IMR-90 (cell line): ENCODE measurements around the gene SMARCAD1. TPM values are rescaled to one million over a fixed set of nuclear protein-coding genes. Genes with fewer than 3 reads are reported as not detected.

ENCODE experiments used
- ATAC-seq: fragments of 200-7000 bp; cut with Tn5 transposase; 2 replicates; pipeline ENCODE4 v1.9.1; 2020; ENCODE audit warnings: low read depth, mild to moderate bottlenecking, moderate library complexity
- BruUV-seq: library from RNA; stranded (reverse); fragments of 400-500 nt; replicated peaks from 2 replicates; lab custom pipeline; 2021; lab: Mats Ljungman, UMichigan
- CTCF ChIA-PET: fragments of 300-600 bp; formaldehyde crosslinking; extraction: SDS; loops from one replicate; lab custom pipeline; 2021; ENCODE audit warnings: antibody characterized with exemption; lab: Yijun Ruan, JAX
- POLR2A ChIA-PET: fragments of 300-600 bp; sonication (Branson Sonifier 250); formaldehyde crosslinking; loops from one replicate; lab custom pipeline; 2022; ENCODE audit warnings: antibody characterized with exemption; ENCODE audit not compliant: unreplicated experiment; lab: Charles Lee
- DNase-seq: peaks from one replicate; pipeline ENCODE4 v3.0.0; 2013
- H2AFZ ChIP-seq: replicated peaks from 2 replicates; pipeline ENCODE3; 2013; ENCODE audit warnings: low read length, mild to moderate bottlenecking; ENCODE audit not compliant: poor library complexity
- H2AK5ac ChIP-seq: 2 replicates; pipeline ENCODE4 v1.6.1; 2013; ENCODE audit warnings: low read depth, low read length, inconsistent platforms
- H2AK9ac ChIP-seq: replicated peaks from 2 replicates; pipeline ENCODE3; 2013; ENCODE audit warnings: mild to moderate bottlenecking, low read depth, low read length, moderate library complexity; ENCODE audit not compliant: poor library complexity
- H2BK120ac ChIP-seq: 2 replicates; pipeline ENCODE4 v1.6.1; 2013; ENCODE audit warnings: low read depth, low read length, inconsistent platforms
- H2BK15ac ChIP-seq: 3 replicates; pipeline ENCODE4 v1.6.1; 2013; ENCODE audit warnings: low read depth, low read length, inconsistent platforms
- H2BK20ac ChIP-seq: 2 replicates; pipeline ENCODE4 v1.6.1; 2013; ENCODE audit warnings: low read depth, mild to moderate bottlenecking, inconsistent platforms, low read length, moderate library complexity
- H2BK5ac ChIP-seq: 2 replicates; pipeline ENCODE4 v1.6.1; 2013; ENCODE audit warnings: mild to moderate bottlenecking, low read depth, low read length, inconsistent platforms; ENCODE audit not compliant: poor library complexity, severe bottlenecking
- H3K14ac ChIP-seq: replicated peaks from 2 replicates; pipeline ENCODE4 v1.6.1; 2013; ENCODE audit warnings: low read depth, low read length, inconsistent platforms
- H3K18ac ChIP-seq: 2 replicates; pipeline ENCODE4 v1.6.1; 2013; ENCODE audit warnings: low read depth, low read length, control low read depth
- H3K23ac ChIP-seq: 2 replicates; pipeline ENCODE4 v1.6.1; 2013; ENCODE audit warnings: low read depth, low read length, inconsistent platforms
- H3K27ac ChIP-seq: 2 replicates; pipeline ENCODE4 v1.5.1; 2013; ENCODE audit warnings: mild to moderate bottlenecking, control low read depth, low read length; ENCODE audit not compliant: insufficient read depth
- H3K27me3 ChIP-seq: 2 replicates; pipeline ENCODE4 v1.6.1; 2013; ENCODE audit warnings: low read length; ENCODE audit not compliant: control insufficient read depth, insufficient read depth
- H3K36me3 ChIP-seq: 2 replicates; pipeline ENCODE4 v1.6.1; 2013; ENCODE audit warnings: low read length, mixed read lengths; ENCODE audit not compliant: control insufficient read depth, insufficient read depth
- H3K4ac ChIP-seq: 2 replicates; pipeline ENCODE4 v1.6.1; 2013; ENCODE audit warnings: low read depth, low read length, inconsistent platforms
- H3K4me1 ChIP-seq: 2 replicates; pipeline ENCODE4 v1.6.1; 2013; ENCODE audit warnings: low read length, mixed read lengths; ENCODE audit not compliant: control insufficient read depth, insufficient read depth
- H3K4me2 ChIP-seq: 2 replicates; pipeline ENCODE4 v1.6.1; 2013; ENCODE audit warnings: low read depth, mild to moderate bottlenecking, control low read depth, low read length, moderate library complexity
- H3K4me3 ChIP-seq: 2 replicates; pipeline ENCODE4 v1.5.1; 2013; ENCODE audit warnings: low read depth, mild to moderate bottlenecking, control low read depth, low read length, moderate library complexity; ENCODE audit not compliant: insufficient read depth
- H3K56ac ChIP-seq: 2 replicates; pipeline ENCODE4 v1.6.1; 2013; ENCODE audit warnings: low read length, inconsistent platforms; ENCODE audit not compliant: insufficient read depth; ENCODE audit errors: extremely low read depth
- H3K79me1 ChIP-seq, 2 experiments: 2 replicates each; pipeline ENCODE4 v1.6.1; 2013; ENCODE audit warnings: low read length in 2 of 2, inconsistent platforms in 1 of 2, low read depth in 1 of 2
- H3K9ac ChIP-seq: 2 replicates; pipeline ENCODE4 v1.6.1; 2013; ENCODE audit warnings: low read depth, low read length, control low read depth
- H3K9me1 ChIP-seq: 2 replicates; pipeline ENCODE4 v1.6.1; 2013; ENCODE audit warnings: low read length, inconsistent platforms; ENCODE audit not compliant: insufficient read depth
- H3K9me3 ChIP-seq: 2 replicates; pipeline ENCODE4 v1.6.1; 2013; ENCODE audit warnings: low read length; ENCODE audit not compliant: control insufficient read depth, insufficient read depth
- H4K20me1 ChIP-seq: 2 replicates; pipeline ENCODE4 v1.6.1; 2013; ENCODE audit warnings: low read length, inconsistent platforms; ENCODE audit not compliant: insufficient read depth
- H4K5ac ChIP-seq: 2 replicates; pipeline ENCODE4 v1.6.1; 2013; ENCODE audit warnings: mild to moderate bottlenecking, low read depth, low read length, control low read depth
- H4K8ac ChIP-seq, 2 experiments: 2 replicates each; pipeline ENCODE4 v1.6.1; 2013; ENCODE audit warnings: low read depth in 2 of 2, low read length in 2 of 2, control low read depth in 1 of 2, inconsistent platforms in 1 of 2
- H4K91ac ChIP-seq: 2 replicates; pipeline ENCODE4 v1.6.1; 2013; ENCODE audit warnings: low read depth, low read length, inconsistent platforms; ENCODE audit not compliant: insufficient read depth
- BHLHE40 ChIP-seq: fragments of 150-350 bp; IDR thresholded peaks from 2 replicates; pipeline ENCODE4 v1.6.1; 2016; ENCODE audit warnings: mild to moderate bottlenecking, low read depth, low read length
- CEBPB ChIP-seq: IDR thresholded peaks from 2 replicates; pipeline ENCODE4 v1.6.1; 2012; ENCODE audit warnings: low read depth, low read length, improper control_type of control experiment
- CHD1 ChIP-seq: IDR thresholded peaks from 2 replicates; pipeline ENCODE4 v1.6.1; 2012; ENCODE audit warnings: low read depth, low read length, improper control_type of control experiment
- FOS ChIP-seq: fragments of 150-350 bp; IDR thresholded peaks from 2 replicates; pipeline ENCODE4 v1.6.1; 2016; ENCODE audit warnings: low read depth, low read length
- MAZ ChIP-seq: IDR thresholded peaks from 2 replicates; pipeline ENCODE4 v1.6.1; 2012; ENCODE audit warnings: low read depth, mild to moderate bottlenecking, low read length, improper control_type of control experiment, moderate library complexity, borderline replicate concordance
- NFE2L2 ChIP-seq: fragments of 150-350 bp; IDR thresholded peaks from 2 replicates; pipeline ENCODE4 v1.6.1; 2016; ENCODE audit warnings: low read depth, mild to moderate bottlenecking, low read length
- POLR2A ChIP-seq: IDR thresholded peaks from 2 replicates; pipeline ENCODE4 v1.6.1; 2012; ENCODE audit warnings: mild to moderate bottlenecking, low read depth, low read length
- RAD21 ChIP-seq: IDR thresholded peaks from 2 replicates; pipeline ENCODE4 v1.6.1; 2012; ENCODE audit warnings: low read length, improper control_type of control experiment
- RCOR1 ChIP-seq: IDR thresholded peaks from 2 replicates; pipeline ENCODE4 v1.6.1; 2012; ENCODE audit warnings: mild to moderate bottlenecking, low read length, improper control_type of control experiment; ENCODE audit not compliant: insufficient replicate concordance
- SMC3 ChIP-seq: fragments of 150-350 bp; IDR thresholded peaks from 2 replicates; pipeline ENCODE4 v1.6.1; 2016; ENCODE audit warnings: low read depth, mild to moderate bottlenecking, antibody characterized with exemption, low read length, moderate library complexity
- WGBS, 2 experiments: methylation state at CpG; one replicate each; pipeline versions ENCODE4 v1.1.5 to v1.1.7; 2013; ENCODE audit warnings: missing lambda C conversion rate in 2 of 2; ENCODE audit not compliant: insufficient read length in 1 of 2; ENCODE audit errors: extremely low coverage in 2 of 2; 5-methylcytosine and 5-hydroxymethylcytosine counted together
- dilution Hi-C: fragments of 300-500 bp; cut with HindIII; formaldehyde crosslinking; loops from one replicate; pipeline ENCODE4 v1.14.3; 2018; ENCODE audit warnings: low sequenced_read_pairs; ENCODE audit not compliant: unreplicated experiment
- in situ Hi-C: fragments of 300-500 bp; cut with MboI; formaldehyde crosslinking; loops from 3 replicates; pipeline ENCODE4 v1.14.3; 2019; ENCODE audit warnings: low sequenced_read_pairs, inconsistent platforms, mixed read lengths
- intact Hi-C: fragments of 100-400 bp; cut with micrococcal nuclease; formaldehyde crosslinking; loops from 2 replicates; pipeline ENCODE4 v1.10.0; 2022
- polyA plus RNA-seq, 3 experiments: library from polyadenylated mRNA; depleted of rRNA; stranded (reverse); fragments of >200 nt; gene quantifications; 2 replicates each; pipeline ENCODE4 v1.2.3, GENCODE V29; 2012; ENCODE audit warnings: low replicate concordance in 1 of 3
- total RNA-seq: library from RNA; depleted of rRNA; stranded (reverse); fragments of >200 nt; gene quantifications from 2 replicates; pipeline ENCODE4 v1.2.3, GENCODE V29; 2012
- TF ChIP-seq, protein P1 (sequence below): fragments of 150-350 bp; IDR thresholded peaks from 2 replicates; pipeline ENCODE4 v1.6.1; 2016; ENCODE audit warnings: low read depth, mild to moderate bottlenecking, low read length, moderate library complexity, borderline replicate concordance
- TF ChIP-seq, protein P2 (sequence below): fragments of 150-350 bp; IDR thresholded peaks from 2 replicates; pipeline ENCODE4 v1.6.1; 2017; ENCODE audit warnings: mild to moderate bottlenecking, antibody characterized with exemption, low read length, low read depth
- TF ChIP-seq, protein P3 (sequence below): conservative IDR thresholded peaks from 2 replicates; pipeline ENCODE4 v1.5.1; 2012; ENCODE audit warnings: mild to moderate bottlenecking, low read depth, low read length, improper control_type of control experiment

The SMARCAD1 gene
- total and polyA plus RNA-seq, 2 of the 4 experiments (the other 2 are of a cell fraction): 12.3 to 35.3 TPM

DNA sequence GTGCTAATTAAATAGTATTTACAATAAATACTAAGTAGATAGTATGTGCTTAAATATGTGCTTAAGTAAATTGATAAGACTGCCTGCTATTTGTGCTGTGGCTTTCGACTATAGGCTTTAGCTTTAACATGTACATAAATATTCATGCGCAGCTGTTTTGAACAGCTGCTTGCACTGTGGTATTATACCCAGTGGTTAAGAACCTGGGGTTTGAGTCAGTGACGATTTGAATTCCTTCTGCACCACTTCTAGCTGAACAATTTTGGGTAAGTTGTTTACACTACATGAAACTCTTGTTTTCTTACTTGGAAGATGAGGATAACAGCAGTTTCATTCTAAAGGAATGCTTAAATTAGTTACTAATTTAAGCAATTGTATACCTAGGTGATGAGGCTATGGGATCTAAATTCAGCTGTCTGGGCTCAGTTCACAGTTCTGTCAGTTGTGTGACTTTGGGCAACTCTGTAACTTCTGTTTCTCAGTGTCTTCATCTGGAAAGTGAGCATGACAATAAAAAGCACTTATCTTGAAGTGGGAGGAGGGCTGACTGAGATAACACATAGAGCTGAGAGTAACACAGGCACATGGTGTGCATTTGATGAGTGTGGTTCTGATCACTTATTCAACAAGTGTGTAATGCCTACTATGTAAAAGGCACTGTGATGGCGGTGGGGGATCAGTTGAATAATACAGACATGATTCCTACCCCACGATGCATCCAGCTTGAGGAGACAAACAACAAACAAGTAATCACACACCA lies 98.0 kb downstream of the SMARCAD1 start:
- peak; percentile 72 for ATAC-seq

More for the DNA sequence above, 98.0 kb downstream of the SMARCAD1 start:
- no peaks in the 10 kb centered on the region for H3K9me3 ChIP-seq
- H2BK15ac ChIP-seq: no peak overlapping the region
- intact Hi-C loops: loop anchor here (10.0 kb wide), 1 partner anchor 789 kb away; no protein-coding TSS in a partner anchor
- no peaks in the 10 kb centered on the region for H3K36me3 ChIP-seq
- ChIA-PET POLR2A (no interaction called here), CTCF (interaction anchor here (1.2 to 1.3 kb wide), 2 partner anchors 12 to 44 kb away, joined by 4 read pairs; no protein-coding TSS in a partner anchor)
- dilution Hi-C loops: no loop called here
- no peak overlapping the region for H3K4me3 ChIP-seq
- no peak overlapping the region for H3K23ac ChIP-seq
- H4K8ac ChIP-seq: no peak overlapping the region
- no peak overlapping the region for H2AFZ ChIP-seq
- H2AK5ac ChIP-seq: no peak overlapping the region
- H3K9me1 ChIP-seq: no peaks in the 10 kb centered on the region
- TF ChIP-seq MAZ (no peak), NFE2L2 (no peak), FOS (no peak), RCOR1 (no peak), SMC3 (no peak), POLR2A (no peak), RAD21 (no peak), CEBPB (no peak), BHLHE40 (no peak), CHD1 (no peak)
- TF ChIP-seq, protein P1, sequence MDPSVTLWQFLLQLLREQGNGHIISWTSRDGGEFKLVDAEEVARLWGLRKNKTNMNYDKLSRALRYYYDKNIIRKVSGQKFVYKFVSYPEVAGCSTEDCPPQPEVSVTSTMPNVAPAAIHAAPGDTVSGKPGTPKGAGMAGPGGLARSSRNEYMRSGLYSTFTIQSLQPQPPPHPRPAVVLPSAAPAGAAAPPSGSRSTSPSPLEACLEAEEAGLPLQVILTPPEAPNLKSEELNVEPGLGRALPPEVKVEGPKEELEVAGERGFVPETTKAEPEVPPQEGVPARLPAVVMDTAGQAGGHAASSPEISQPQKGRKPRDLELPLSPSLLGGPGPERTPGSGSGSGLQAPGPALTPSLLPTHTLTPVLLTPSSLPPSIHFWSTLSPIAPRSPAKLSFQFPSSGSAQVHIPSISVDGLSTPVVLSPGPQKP: no peak
- TF ChIP-seq, protein P2, sequence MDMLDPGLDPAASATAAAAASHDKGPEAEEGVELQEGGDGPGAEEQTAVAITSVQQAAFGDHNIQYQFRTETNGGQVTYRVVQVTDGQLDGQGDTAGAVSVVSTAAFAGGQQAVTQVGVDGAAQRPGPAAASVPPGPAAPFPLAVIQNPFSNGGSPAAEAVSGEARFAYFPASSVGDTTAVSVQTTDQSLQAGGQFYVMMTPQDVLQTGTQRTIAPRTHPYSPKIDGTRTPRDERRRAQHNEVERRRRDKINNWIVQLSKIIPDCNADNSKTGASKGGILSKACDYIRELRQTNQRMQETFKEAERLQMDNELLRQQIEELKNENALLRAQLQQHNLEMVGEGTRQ: no peak
- TF ChIP-seq, protein P3, sequence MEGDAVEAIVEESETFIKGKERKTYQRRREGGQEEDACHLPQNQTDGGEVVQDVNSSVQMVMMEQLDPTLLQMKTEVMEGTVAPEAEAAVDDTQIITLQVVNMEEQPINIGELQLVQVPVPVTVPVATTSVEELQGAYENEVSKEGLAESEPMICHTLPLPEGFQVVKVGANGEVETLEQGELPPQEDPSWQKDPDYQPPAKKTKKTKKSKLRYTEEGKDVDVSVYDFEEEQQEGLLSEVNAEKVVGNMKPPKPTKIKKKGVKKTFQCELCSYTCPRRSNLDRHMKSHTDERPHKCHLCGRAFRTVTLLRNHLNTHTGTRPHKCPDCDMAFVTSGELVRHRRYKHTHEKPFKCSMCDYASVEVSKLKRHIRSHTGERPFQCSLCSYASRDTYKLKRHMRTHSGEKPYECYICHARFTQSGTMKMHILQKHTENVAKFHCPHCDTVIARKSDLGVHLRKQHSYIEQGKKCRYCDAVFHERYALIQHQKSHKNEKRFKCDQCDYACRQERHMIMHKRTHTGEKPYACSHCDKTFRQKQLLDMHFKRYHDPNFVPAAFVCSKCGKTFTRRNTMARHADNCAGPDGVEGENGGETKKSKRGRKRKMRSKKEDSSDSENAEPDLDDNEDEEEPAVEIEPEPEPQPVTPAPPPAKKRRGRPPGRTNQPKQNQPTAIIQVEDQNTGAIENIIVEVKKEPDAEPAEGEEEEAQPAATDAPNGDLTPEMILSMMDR: no peak
- H3K4me1 ChIP-seq: no peaks in the 10 kb centered on the region
- no peaks in the 10 kb centered on the region; the same call in 1 of the 2 replicates for H3K27me3 ChIP-seq
- no peaks in the 10 kb centered on the region for H4K20me1 ChIP-seq
- peak; percentile 19 for DNase-seq
- no peaks in the 10 kb centered on the region for H3K79me1 ChIP-seq
- H2BK5ac ChIP-seq: no peak overlapping the region
- no peak overlapping the region for H4K5ac ChIP-seq
- H2BK120ac ChIP-seq: no peak overlapping the region
- in situ Hi-C loops: loop anchor here (10.0 kb wide), 1 partner anchor 289 kb away; no protein-coding TSS in a partner anchor
- no peak overlapping the region for H3K9ac ChIP-seq
- H4K91ac ChIP-seq: no peak overlapping the region
- no peak overlapping the region for H3K56ac ChIP-seq
- H2AK9ac ChIP-seq: no peak overlapping the region
- no peak overlapping the region for H3K18ac ChIP-seq
- H2BK20ac ChIP-seq: no peak overlapping the region
- no peak overlapping the region for H3K27ac ChIP-seq
- H3K4me2 ChIP-seq: no peak overlapping the region
- no peak overlapping the region for H3K14ac ChIP-seq
- BruUV-seq: no TSS peak
- H3K4ac ChIP-seq: no peak overlapping the region
- WGBS, 2 experiments: no CpG with 5 or more reads among the region's 5 CpGs
